HG02759 (cell line): ENCODE data around the gene ITGA8.
"Not testable (repeated sequence)": the region's sequence is repeated elsewhere in the genome, so short reads cannot be mapped to it uniquely, and the experiment has no call there.

Experiments
- ATAC-seq: cut with Tn5 transposase; IDR thresholded peaks from one replicate; pipeline ENCODE4 v1.9.1; 2021; ENCODE audit warnings: mild to moderate bottlenecking, moderate library complexity; ENCODE audit not compliant: unreplicated experiment

The ITGA8 gene

GRCh38 chr10:15620836-15621515 is 98.7 kb downstream of the ITGA8 start:
- no peak for ATAC-seq

GRCh38 chr10:15620337-15620736 is 99.4 kb downstream of the ITGA8 start:
- no peak for ATAC-seq

- no peak for ATAC-seq
Measured at GRCh38 chr10:15609246-15609645, 110.5 kb downstream of the ITGA8 start.

GRCh38 chr10:15606377-15606776 is 113.3 kb downstream of the ITGA8 start:
- ATAC-seq = no peak

GRCh38 chr10:15605740-15606369 is 113.9 kb downstream of the ITGA8 start:
- ATAC-seq = no peak

GRCh38 chr10:15603446-15604011 is 116.2 kb downstream of the ITGA8 start:
- no peak for ATAC-seq

- no peak for ATAC-seq
Measured at GRCh38 chr10:15601819-15602218, 117.9 kb downstream of the ITGA8 start.

GRCh38 chr10:15595260-15595659 is 124.5 kb downstream of the ITGA8 start:
- ATAC-seq = no peak

- no peak for ATAC-seq
Measured at GRCh38 chr10:15591937-15592336, 127.8 kb downstream of the ITGA8 start.

- ATAC-seq = no peak
Measured at GRCh38 chr10:15591431-15591830, 128.3 kb downstream of the ITGA8 start.

GRCh38 chr10:15588635-15589508 is 130.8 kb downstream of the ITGA8 start:
- ATAC-seq = no peak

- no peak for ATAC-seq
Measured at GRCh38 chr10:15588151-15588550, 131.6 kb downstream of the ITGA8 start.

- no peak for ATAC-seq
Measured at GRCh38 chr10:15587271-15587670, 132.5 kb downstream of the ITGA8 start.

- ATAC-seq = peak; percentile 91
Measured at GRCh38 chr10:15585303-15585715, 134.4 kb downstream of the ITGA8 start.

GRCh38 chr10:15582972-15583371 is 136.8 kb downstream of the ITGA8 start:
- ATAC-seq = not testable (repeated sequence)

- no peak for ATAC-seq
Measured at GRCh38 chr10:15579605-15580004, 140.1 kb downstream of the ITGA8 start.

- ATAC-seq = no peak
Measured at GRCh38 chr10:15572531-15573045, 147.1 kb downstream of the ITGA8 start.

- ATAC-seq = no peak
Measured at GRCh38 chr10:15571575-15571974, 148.1 kb downstream of the ITGA8 start.

- no peak for ATAC-seq
Measured at GRCh38 chr10:15570738-15571339, 148.9 kb downstream of the ITGA8 start.

GRCh38 chr10:15567952-15568351 is 151.8 kb downstream of the ITGA8 start:
- ATAC-seq = no peak

GRCh38 chr10:15563246-15563645 is 156.5 kb downstream of the ITGA8 start:
- no peak for ATAC-seq
